Keratinocyte (primary cell): ENCODE results near the gene GIMAP6.

Source experiments
- EZH2 ChIP-seq: IDR thresholded peaks from one replicate; pipeline ENCODE4 v1.6.1; 2012; ENCODE audit warnings: inconsistent platforms, mild to moderate bottlenecking, low read length, moderate library complexity
- TF ChIP-seq, protein P1 (sequence below), 3 experiments: IDR thresholded peaks in 1 of 3; conservative IDR thresholded peaks in 1 of 3; optimal IDR thresholded peaks in 1 of 3; 2 replicates in 2 of 3; 3 replicates in 1 of 3; pipeline versions ENCODE3 to v1.5.1; 2011; ENCODE audit warnings: low read length in 3 of 3, mild to moderate bottlenecking in 3 of 3, moderate library complexity in 2 of 3, control low read depth in 1 of 3, inconsistent platforms in 1 of 3; ENCODE audit not compliant: insufficient read depth in 2 of 3; ENCODE audit errors: extremely low read depth in 1 of 3

DNA sequence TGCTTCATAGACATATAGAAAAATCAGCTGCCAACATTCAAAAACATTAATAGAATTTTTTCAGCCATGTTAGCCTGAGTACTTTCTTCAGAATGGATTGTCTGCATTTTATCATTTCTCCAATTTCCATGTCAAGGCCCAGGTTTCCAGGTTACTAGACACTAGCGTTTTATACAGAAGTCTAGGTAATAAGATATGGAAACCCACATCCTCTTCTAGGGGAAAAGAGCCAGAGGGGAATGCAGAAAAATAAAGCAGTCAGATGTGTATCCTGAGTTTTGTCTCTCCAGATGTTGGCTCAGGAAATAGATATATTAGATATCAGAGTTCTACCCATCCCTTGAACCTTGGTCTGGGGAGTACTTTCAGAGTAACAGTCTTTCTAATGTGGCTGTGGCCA, 44.6 kb downstream of the GIMAP6 start:
- TF ChIP-seq, protein P1, sequence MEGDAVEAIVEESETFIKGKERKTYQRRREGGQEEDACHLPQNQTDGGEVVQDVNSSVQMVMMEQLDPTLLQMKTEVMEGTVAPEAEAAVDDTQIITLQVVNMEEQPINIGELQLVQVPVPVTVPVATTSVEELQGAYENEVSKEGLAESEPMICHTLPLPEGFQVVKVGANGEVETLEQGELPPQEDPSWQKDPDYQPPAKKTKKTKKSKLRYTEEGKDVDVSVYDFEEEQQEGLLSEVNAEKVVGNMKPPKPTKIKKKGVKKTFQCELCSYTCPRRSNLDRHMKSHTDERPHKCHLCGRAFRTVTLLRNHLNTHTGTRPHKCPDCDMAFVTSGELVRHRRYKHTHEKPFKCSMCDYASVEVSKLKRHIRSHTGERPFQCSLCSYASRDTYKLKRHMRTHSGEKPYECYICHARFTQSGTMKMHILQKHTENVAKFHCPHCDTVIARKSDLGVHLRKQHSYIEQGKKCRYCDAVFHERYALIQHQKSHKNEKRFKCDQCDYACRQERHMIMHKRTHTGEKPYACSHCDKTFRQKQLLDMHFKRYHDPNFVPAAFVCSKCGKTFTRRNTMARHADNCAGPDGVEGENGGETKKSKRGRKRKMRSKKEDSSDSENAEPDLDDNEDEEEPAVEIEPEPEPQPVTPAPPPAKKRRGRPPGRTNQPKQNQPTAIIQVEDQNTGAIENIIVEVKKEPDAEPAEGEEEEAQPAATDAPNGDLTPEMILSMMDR (optimal IDR thresholded peaks at IDR 0.05 in 1 of 3, IDR thresholded peaks at IDR 0.05 in 1 of 3, conservative IDR thresholded peaks at IDR 0.05 in 1 of 3; ENCODE audit: extremely low read depth in 1 of 3, insufficient read depth in 2 of 3, low read length in 3 of 3), result no peak
- no peak for TF ChIP-seq EZH2
